Adrenal gland (tissue), 12 donors: ENCODE results near the gene MYH11. TPM values are rescaled to one million over a fixed set of nuclear protein-coding genes. Genes with fewer than 3 reads are reported as not detected.
"Not testable (repeated sequence)": the region's sequence is repeated elsewhere in the genome, so short reads cannot be mapped to it uniquely, and the experiment has no call there.

Experiments used
- DNase-seq, 7 donors: peaks; one replicate each; pipeline ENCODE4 v3.0.0-alpha.2; 2019 to 2020
- H3K27ac ChIP-seq, 5 donors: fragments of 200-600 bp; sonication (generic) in 4 of 5; 1 replicate in 3 of 5; 2 replicates in 2 of 5; pipeline versions ENCODE4 v1.5.1 to v1.8.0; 2016 to 2020; ENCODE audit warnings: mild to moderate bottlenecking in 1 of 5
- H3K27me3 ChIP-seq: fragments of 200-600 bp; 2 replicates; pipeline ENCODE4 v1.8.0; 2021
- H3K36me3 ChIP-seq, 2 donors: fragments of 200-600 bp; replicated peaks in 1 of 2; 1 replicate in 1 of 2; 2 replicates in 1 of 2; pipeline versions ENCODE4 v1.5.1 to v1.8.0; 2018 to 2022
- H3K4me1 ChIP-seq, 2 donors: fragments of 200-600 bp; replicated peaks in 1 of 2; 1 replicate in 1 of 2; 2 replicates in 1 of 2; pipeline versions ENCODE4 v1.5.1 to v1.8.0; 2018 to 2021
- H3K4me3 ChIP-seq, 4 donors: fragments of 200-600 bp; sonication (generic) in 3 of 4; one replicate each; pipeline ENCODE4 v1.5.1; 2016 to 2018
- H3K9me3 ChIP-seq, 3 donors: fragments of 200-600 bp; sonication (generic) in 1 of 3; replicated peaks in 1 of 3; 1 replicate in 2 of 3; 2 replicates in 1 of 3; pipeline versions ENCODE4 v1.5.1 to v1.8.0; 2016 to 2021
- CTCF ChIP-seq, 6 experiments: fragments of 450-650 bp in 4 of 6; fragments of 200-600 bp in 2 of 6; sonication (generic) in 1 of 6; IDR thresholded peaks; 1 replicate in 5 of 6; 2 replicates in 1 of 6; pipeline versions ENCODE4 v1.5.1 to v1.8.0; 2016 to 2021; ENCODE audit warnings: antibody characterized with exemption in 6 of 6, mild to moderate bottlenecking in 2 of 6, moderate library complexity in 1 of 6
- POLR2A ChIP-seq, 2 donors: fragments of 450-650 bp; IDR thresholded peaks; one replicate each; pipeline ENCODE4 v1.6.1; 2017; ENCODE audit warnings: antibody characterized with exemption in 2 of 2, mild to moderate bottlenecking in 2 of 2, moderate library complexity in 1 of 2
- WGBS, 4 donors: extraction: QIAGEN DNeasy Blood & Tissue Kit in 2 of 4; methylation state at CpG; one replicate each; pipeline versions ENCODE4 v1.1.5 to v1.1.7; 2013 to 2017; 5-methylcytosine and 5-hydroxymethylcytosine counted together
- intact Hi-C, 2 donors: fragments of 100-400 bp; cut with DNase I; formaldehyde crosslinking; loops; one replicate each; pipeline versions ENCODE4 v1.14.1 to v1.15.0; 2022 to 2023
- polyA plus RNA-seq, 3 donors: library from polyadenylated mRNA; stranded (reverse); fragments of 200-250 nt in 2 of 3; fragments of 350-450 nt in 1 of 3; fragmentation: Illumina TruSeq in 1 of 3; extraction: RNeasy Lipid Tissue Mini Kit (QIAGEN cat#74804) in 1 of 3; gene quantifications; one replicate each; pipeline ENCODE4 v1.2.3, GENCODE V29; 2013 to 2014
- total RNA-seq, 9 donors: library from RNA; depleted of rRNA in 4 of 9; stranded (reverse); fragments of >200 nt in 4 of 9; fragments of 120-200 nt in 1 of 9; fragmentation: NEBNext Ultra II Directional in 1 of 9; extraction: Animal tissue kit (Norgen Biotek cat#: 25700) in 1 of 9; gene quantifications; one replicate each; pipeline versions ENCODE4 v1.1.0 to v1.2.4, GENCODE V29; 2013 to 2023
- donor health status: healthy with polysubstance abuse.
- donor health status: Bipolar disorder and iron deficiency.
- donor health status: DM: yes; HTN: yes; CAD: no.
- donor health status: DM: no; HTN: no; CAD: no.
- donor health status: DM: no; HTN: no; CAD: no.
- donor health status: DM: yes; HTN: yes; CAD: no.

The MYH11 gene
- total and polyA plus RNA-seq, 12 donors: 2.4 to 45.1 (median 16.5) TPM

GRCh38 chr16:15849209-15849981 lies 7.4 kb downstream of the MYH11 start:
- H3K27me3 ChIP-seq: no peaks in the 10 kb centered on the region
- DNase-seq: no peak
- no peak overlapping the region for H3K27ac ChIP-seq
- no peak for TF ChIP-seq CTCF (IDR thresholded peaks at IDR 0.05)
- TF ChIP-seq POLR2A (IDR thresholded peaks at IDR 0.05): no peak
- WGBS, 4 donors: 82 to 92% (median 84%) methylated on average over 12 of the region's 12 CpGs
- no peaks in the 10 kb centered on the region for H3K4me1 ChIP-seq
- intact Hi-C loops: no loop called here
- H3K36me3 ChIP-seq: no peaks in the 10 kb centered on the region
- H3K9me3 ChIP-seq: no peaks in the 10 kb centered on the region
- no peak overlapping the region for H3K4me3 ChIP-seq

- TF ChIP-seq POLR2A (IDR thresholded peaks at IDR 0.05) (no peak), CTCF (IDR thresholded peaks at IDR 0.05) (no peak)
- Histone ChIP-seq H3K4me1 (no peaks in the 10 kb centered on the region), H3K4me3 (no peak overlapping the region), H3K27ac (no peak overlapping the region), H3K9me3 (no peaks in the 10 kb centered on the region), H3K27me3 (no peaks in the 10 kb centered on the region), H3K36me3 (no peaks in the 10 kb centered on the region)
- intact Hi-C loops: no loop called here
- DNase-seq: no peak
- WGBS, 4 donors: 52 to 60% (median 57%) methylated on average over 9 of the region's 9 CpGs
Observed at GRCh38 chr16:15847611-15848175, 9.1 kb downstream of the MYH11 start.

- Histone ChIP-seq H3K36me3 (no peaks in the 10 kb centered on the region), H3K4me1 (no peaks in the 10 kb centered on the region), H3K27me3 (no peaks in the 10 kb centered on the region), H3K27ac (no peak overlapping the region), H3K4me3 (no peak overlapping the region), H3K9me3 (no peaks in the 10 kb centered on the region)
- WGBS, 4 donors: 79 to 90% (median 86%) methylated on average over 4 of the region's 4 CpGs
- DNase-seq: no peak
- no peak for TF ChIP-seq POLR2A (IDR thresholded peaks at IDR 0.05)
- no peak for TF ChIP-seq CTCF (IDR thresholded peaks at IDR 0.05)
- intact Hi-C loops: no loop called here
Observed at GRCh38 chr16:15846510-15846909, 10.3 kb downstream of the MYH11 start.

- intact Hi-C loops: no loop called here
- 85 to 91% (median 86%) methylated on average over 10 of the region's 10 CpGs for WGBS, 4 donors
- no peak for DNase-seq
- Histone ChIP-seq H3K9me3 (no peaks in the 10 kb centered on the region), H3K27ac (no peak overlapping the region), H3K4me1 (no peaks in the 10 kb centered on the region), H3K4me3 (no peak overlapping the region), H3K36me3 (no peaks in the 10 kb centered on the region), H3K27me3 (no peaks in the 10 kb centered on the region)
- TF ChIP-seq CTCF (IDR thresholded peaks at IDR 0.05) (no peak), POLR2A (IDR thresholded peaks at IDR 0.05) (no peak)
Observed at GRCh38 chr16:15843635-15844279, 13.1 kb downstream of the MYH11 start.

- 79 to 88% (median 82%) methylated on average over 8 of the region's 8 CpGs for WGBS, 4 donors
Observed at GRCh38 chr16:15839204-15839603, 17.6 kb downstream of the MYH11 start.

More at GRCh38 chr16:15839204-15839603, 17.6 kb downstream of the MYH11 start:
- DNase-seq, H3K4me3 ChIP-seq, H3K4me1 ChIP-seq, H3K9me3 ChIP-seq, H3K36me3 ChIP-seq, H3K27me3 ChIP-seq, H3K27ac ChIP-seq, intact Hi-C loops: not testable (repeated sequence)
